HEK293 (cell line): ENCODE results near the gene AJUBA.

Source experiments
- CTCF ChIA-PET: fragments of 350-600 bp; formaldehyde crosslinking; extraction: SDS; loops from one replicate; lab custom pipeline; 2021; ENCODE audit warnings: antibody characterized with exemption; lab: Yijun Ruan, JAX
- POLR2A ChIA-PET: fragments of 300-600 bp; formaldehyde crosslinking; extraction: SDS; loops from one replicate; lab custom pipeline; 2020; ENCODE audit warnings: antibody characterized with exemption, inconsistent platforms; lab: Yijun Ruan, JAX
- H3K27ac ChIP-seq: fragments of 200-500 bp; sonication (Bioruptor generic); 2 replicates; pipeline ENCODE4 v1.5.1; 2014; ENCODE audit warnings: low read depth, low read length, control low read depth, inconsistent platforms; ENCODE audit errors: extremely low read depth
- H3K36me3 ChIP-seq, 2 experiments: fragments of 200-500 bp in 1 of 2; sonication (Bioruptor generic) in 1 of 2; 1 replicate in 1 of 2; 2 replicates in 1 of 2; pipeline ENCODE4 v1.5.1; 2014 to 2017; ENCODE audit warnings: inconsistent platforms in 2 of 2, low read length in 2 of 2; ENCODE audit not compliant: control insufficient read depth in 2 of 2, insufficient read depth in 1 of 2
- H3K4me1 ChIP-seq: fragments of 200-500 bp; sonication (Bioruptor generic); 2 replicates; pipeline ENCODE4 v1.5.1; 2014; ENCODE audit warnings: mild to moderate bottlenecking, low read length, inconsistent platforms; ENCODE audit not compliant: control insufficient read depth, insufficient read depth
- H3K4me3 ChIP-seq: 2 replicates; pipeline ENCODE4 v1.5.1; 2011; ENCODE audit warnings: low read depth, mild to moderate bottlenecking, control low read depth, low read length, moderate library complexity
- H3K9me3 ChIP-seq: fragments of 200-500 bp; sonication (Bioruptor generic); 2 replicates; pipeline ENCODE4 v1.5.1; 2014; ENCODE audit warnings: low read depth, low read length, inconsistent platforms; ENCODE audit not compliant: control insufficient read depth, insufficient read depth
- GLI4 ChIP-seq: fragments of 450-650 bp; formaldehyde crosslinking; IDR thresholded peaks from 2 replicates; pipeline ENCODE4 v1.5.1; 2016; ENCODE audit warnings: missing biosample characterization, missing genetic modification characterization
- KLF16 ChIP-seq: fragments of 450-650 bp; formaldehyde crosslinking; IDR thresholded peaks from 2 replicates; pipeline ENCODE4 v1.5.1; 2017; ENCODE audit warnings: missing biosample characterization, missing genetic modification characterization
- KLF8 ChIP-seq: fragments of 450-650 bp; formaldehyde crosslinking; IDR thresholded peaks from 2 replicates; pipeline ENCODE4 v1.5.1; 2016; ENCODE audit warnings: missing biosample characterization, missing genetic modification characterization
- MYNN ChIP-seq: fragments of 450-650 bp; formaldehyde crosslinking; IDR thresholded peaks from 2 replicates; pipeline ENCODE4 v1.5.1; 2016; ENCODE audit warnings: missing biosample characterization, missing genetic modification characterization, borderline replicate concordance
- SP2 ChIP-seq: fragments of 450-650 bp; formaldehyde crosslinking; IDR thresholded peaks from 2 replicates; pipeline ENCODE4 v1.5.1; 2016; ENCODE audit warnings: missing biosample characterization, missing genetic modification characterization
- ZNF112 ChIP-seq: fragments of 450-650 bp; formaldehyde crosslinking; IDR thresholded peaks from 2 replicates; pipeline ENCODE4 v1.5.0; 2017; ENCODE audit warnings: missing biosample characterization, missing genetic modification characterization
- ZNF266 ChIP-seq: fragments of 450-650 bp; formaldehyde crosslinking; IDR thresholded peaks from 2 replicates; pipeline ENCODE4 v1.5.1; 2016; ENCODE audit warnings: missing biosample characterization, missing genetic modification characterization, low read depth
- ZNF521 ChIP-seq: fragments of 450-650 bp; formaldehyde crosslinking; IDR thresholded peaks from 2 replicates; pipeline ENCODE4 v1.5.1; 2017; ENCODE audit warnings: missing biosample characterization, mild to moderate bottlenecking, missing genetic modification characterization
- ZNF529 ChIP-seq: fragments of 450-650 bp; formaldehyde crosslinking; IDR thresholded peaks from 2 replicates; pipeline ENCODE4 v1.5.1; 2017; ENCODE audit warnings: missing genetic modification characterization, missing biosample characterization; ENCODE audit not compliant: insufficient replicate concordance
- ZNF548 ChIP-seq: fragments of 450-650 bp; formaldehyde crosslinking; IDR thresholded peaks from 2 replicates; pipeline ENCODE4 v1.5.1; 2016; ENCODE audit warnings: missing biosample characterization, missing genetic modification characterization
- ZNF558 ChIP-seq: fragments of 450-650 bp; formaldehyde crosslinking; IDR thresholded peaks from 2 replicates; pipeline ENCODE4 v1.5.1; 2016; ENCODE audit warnings: missing biosample characterization, missing genetic modification characterization
- ZNF660 ChIP-seq: fragments of 450-650 bp; IDR thresholded peaks from 2 replicates; pipeline ENCODE4 v1.5.1; 2018; ENCODE audit warnings: missing biosample characterization, mild to moderate bottlenecking, missing genetic modification characterization
- ZNF664 ChIP-seq: fragments of 450-650 bp; formaldehyde crosslinking; IDR thresholded peaks from 2 replicates; pipeline ENCODE4 v1.5.1; 2016; ENCODE audit warnings: missing biosample characterization, missing genetic modification characterization
- ZNF792 ChIP-seq: fragments of 450-650 bp; formaldehyde crosslinking; IDR thresholded peaks from 2 replicates; pipeline ENCODE4 v1.5.1; 2016; ENCODE audit warnings: missing biosample characterization, missing genetic modification characterization
- TF ChIP-seq, protein P1 (sequence below): fragments of 450-650 bp; formaldehyde crosslinking; IDR thresholded peaks from 2 replicates; pipeline ENCODE4 v1.5.1; 2016; ENCODE audit warnings: missing biosample characterization, missing genetic modification characterization
- TF ChIP-seq, protein P2 (sequence below): fragments of 450-650 bp; formaldehyde crosslinking; IDR thresholded peaks from 2 replicates; pipeline ENCODE4 v1.5.0; 2017; ENCODE audit warnings: missing biosample characterization, missing genetic modification characterization, borderline replicate concordance
- TF ChIP-seq, protein P3 (sequence below): fragments of 450-650 bp; formaldehyde crosslinking; IDR thresholded peaks from 2 replicates; pipeline ENCODE4 v1.5.1; 2016; ENCODE audit warnings: missing biosample characterization, missing genetic modification characterization
- TF ChIP-seq, protein P4 (sequence below): fragments of 450-650 bp; formaldehyde crosslinking; conservative IDR thresholded peaks from 2 replicates; pipeline ENCODE4 v1.5.1; 2016; ENCODE audit warnings: low read depth, missing biosample characterization, missing genetic modification characterization
- TF ChIP-seq, protein P5 (sequence below): fragments of 450-650 bp; formaldehyde crosslinking; IDR thresholded peaks from 2 replicates; pipeline ENCODE4 v1.5.1; 2016; ENCODE audit warnings: missing biosample characterization, missing genetic modification characterization, borderline replicate concordance
- TF ChIP-seq, protein P6 (sequence below): fragments of 450-650 bp; formaldehyde crosslinking; IDR thresholded peaks from 2 replicates; pipeline ENCODE4 v1.5.1; 2017; ENCODE audit warnings: missing biosample characterization, missing genetic modification characterization

The AJUBA gene

DNA sequence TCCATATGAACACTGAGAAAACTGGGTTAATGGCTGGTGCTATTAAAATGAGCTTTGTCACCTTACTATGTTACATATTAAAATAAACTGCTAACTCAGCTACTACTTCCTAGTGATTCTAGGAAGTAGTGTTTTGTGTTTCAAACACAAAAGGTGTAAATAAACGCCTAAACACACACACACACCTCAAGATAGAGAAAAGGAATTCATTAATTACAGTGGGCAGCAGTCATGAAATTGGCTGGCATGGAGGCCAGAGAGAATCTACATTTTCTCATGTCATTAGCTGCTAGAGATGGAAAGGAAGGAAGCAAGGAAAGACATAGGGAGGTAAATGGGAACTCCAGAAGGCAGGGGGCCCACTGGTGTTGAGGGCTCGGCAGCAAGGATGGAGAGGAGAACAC, 52.4 kb downstream of the AJUBA start:
- Histone ChIP-seq H3K4me3 (peak overlapping the region; percentile 78), H3K36me3 (peaks cover 14 to 29% of the 10 kb centered on the region in 2 experiments; a peak in 2 of 3 replicates), H3K4me1 (no peaks in the 10 kb centered on the region), H3K9me3 (no peaks in the 10 kb centered on the region), H3K27ac (peak overlapping the region; percentile 45; the same call in 1 of the 2 replicates)
- CTCF ChIA-PET: interaction anchor here (0.7 to 3.8 kb wide), 28 partner anchors 10 to 164 kb away, joined by 3 to 33 read pairs (median 6); partner anchors contain the start of genes AJUBA, CDH24, HAUS4 and LRP10
- POLR2A ChIA-PET: interaction anchor here (1.0 to 3.5 kb wide), 13 partner anchors 10 to 341 kb away, joined by 3 to 41 read pairs (median 5); partner anchors contain the start of genes ACIN1, AJUBA, C14orf119 and DAD1
- TF ChIP-seq ZNF664 (tag by site-specific recombination): peak; percentile 97
- no peak for TF ChIP-seq ZNF112 (tag by site-specific recombination)
- no peak for TF ChIP-seq ZNF266 (tag by site-specific recombination)
- TF ChIP-seq ZNF792 (tag by site-specific recombination): no peak
- TF ChIP-seq, protein P1, sequence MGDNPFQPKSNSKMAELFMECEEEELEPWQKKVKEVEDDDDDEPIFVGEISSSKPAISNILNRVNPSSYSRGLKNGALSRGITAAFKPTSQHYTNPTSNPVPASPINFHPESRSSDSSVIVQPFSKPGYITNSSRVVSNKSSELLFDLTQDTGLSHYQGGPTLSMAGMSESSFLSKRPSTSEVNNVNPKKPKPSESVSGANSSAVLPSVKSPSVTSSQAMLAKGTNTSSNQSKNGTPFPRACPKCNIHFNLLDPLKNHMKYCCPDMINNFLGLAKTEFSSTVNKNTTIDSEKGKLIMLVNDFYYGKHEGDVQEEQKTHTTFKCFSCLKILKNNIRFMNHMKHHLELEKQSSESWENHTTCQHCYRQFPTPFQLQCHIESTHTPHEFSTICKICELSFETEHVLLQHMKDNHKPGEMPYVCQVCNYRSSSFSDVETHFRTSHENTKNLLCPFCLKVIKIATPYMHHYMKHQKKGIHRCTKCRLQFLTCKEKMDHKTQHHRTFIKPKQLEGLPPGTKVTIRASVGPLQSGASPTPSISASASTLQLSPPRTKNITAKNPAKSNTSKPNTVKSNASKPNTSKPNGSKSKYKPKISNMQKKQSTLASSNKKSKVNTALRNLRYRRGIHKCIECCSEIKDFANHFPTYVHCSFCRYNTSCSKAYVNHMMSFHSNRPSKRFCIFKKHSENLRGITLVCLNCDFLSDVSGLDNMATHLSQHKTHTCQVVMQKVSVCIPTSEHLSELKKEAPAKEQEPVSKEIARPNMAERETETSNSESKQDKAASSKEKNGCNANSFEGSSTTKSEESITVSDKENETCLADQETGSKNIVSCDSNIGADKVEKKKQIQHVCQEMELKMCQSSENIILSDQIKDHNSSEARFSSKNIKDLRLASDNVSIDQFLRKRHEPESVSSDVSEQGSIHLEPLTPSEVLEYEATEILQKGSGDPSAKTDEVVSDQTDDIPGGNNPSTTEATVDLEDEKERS (tag by site-specific recombination): no peak
- TF ChIP-seq, protein P2, sequence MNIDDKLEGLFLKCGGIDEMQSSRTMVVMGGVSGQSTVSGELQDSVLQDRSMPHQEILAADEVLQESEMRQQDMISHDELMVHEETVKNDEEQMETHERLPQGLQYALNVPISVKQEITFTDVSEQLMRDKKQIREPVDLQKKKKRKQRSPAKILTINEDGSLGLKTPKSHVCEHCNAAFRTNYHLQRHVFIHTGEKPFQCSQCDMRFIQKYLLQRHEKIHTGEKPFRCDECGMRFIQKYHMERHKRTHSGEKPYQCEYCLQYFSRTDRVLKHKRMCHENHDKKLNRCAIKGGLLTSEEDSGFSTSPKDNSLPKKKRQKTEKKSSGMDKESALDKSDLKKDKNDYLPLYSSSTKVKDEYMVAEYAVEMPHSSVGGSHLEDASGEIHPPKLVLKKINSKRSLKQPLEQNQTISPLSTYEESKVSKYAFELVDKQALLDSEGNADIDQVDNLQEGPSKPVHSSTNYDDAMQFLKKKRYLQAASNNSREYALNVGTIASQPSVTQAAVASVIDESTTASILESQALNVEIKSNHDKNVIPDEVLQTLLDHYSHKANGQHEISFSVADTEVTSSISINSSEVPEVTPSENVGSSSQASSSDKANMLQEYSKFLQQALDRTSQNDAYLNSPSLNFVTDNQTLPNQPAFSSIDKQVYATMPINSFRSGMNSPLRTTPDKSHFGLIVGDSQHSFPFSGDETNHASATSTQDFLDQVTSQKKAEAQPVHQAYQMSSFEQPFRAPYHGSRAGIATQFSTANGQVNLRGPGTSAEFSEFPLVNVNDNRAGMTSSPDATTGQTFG: no peak
- TF ChIP-seq KLF16 (tag by site-specific recombination): no peak
- no peak for TF ChIP-seq ZNF548 (tag by site-specific recombination)
- TF ChIP-seq, protein P3, sequence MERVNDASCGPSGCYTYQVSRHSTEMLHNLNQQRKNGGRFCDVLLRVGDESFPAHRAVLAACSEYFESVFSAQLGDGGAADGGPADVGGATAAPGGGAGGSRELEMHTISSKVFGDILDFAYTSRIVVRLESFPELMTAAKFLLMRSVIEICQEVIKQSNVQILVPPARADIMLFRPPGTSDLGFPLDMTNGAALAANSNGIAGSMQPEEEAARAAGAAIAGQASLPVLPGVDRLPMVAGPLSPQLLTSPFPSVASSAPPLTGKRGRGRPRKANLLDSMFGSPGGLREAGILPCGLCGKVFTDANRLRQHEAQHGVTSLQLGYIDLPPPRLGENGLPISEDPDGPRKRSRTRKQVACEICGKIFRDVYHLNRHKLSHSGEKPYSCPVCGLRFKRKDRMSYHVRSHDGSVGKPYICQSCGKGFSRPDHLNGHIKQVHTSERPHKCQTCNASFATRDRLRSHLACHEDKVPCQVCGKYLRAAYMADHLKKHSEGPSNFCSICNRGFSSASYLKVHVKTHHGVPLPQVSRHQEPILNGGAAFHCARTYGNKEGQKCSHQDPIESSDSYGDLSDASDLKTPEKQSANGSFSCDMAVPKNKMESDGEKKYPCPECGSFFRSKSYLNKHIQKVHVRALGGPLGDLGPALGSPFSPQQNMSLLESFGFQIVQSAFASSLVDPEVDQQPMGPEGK (tag by site-specific recombination): no peak
- TF ChIP-seq ZNF660 (tag by site-specific recombination): 0 out of 2 replicates have a peak, but pooled peaks have one; percentile 13
- TF ChIP-seq ZNF529: no peak
- no peak for TF ChIP-seq ZNF521 (tag by site-specific recombination)
- TF ChIP-seq SP2 (tag by site-specific recombination): no peak
- no peak for TF ChIP-seq KLF8 (tag by site-specific recombination)
- no peak for TF ChIP-seq GLI4 (tag by site-specific recombination)
- TF ChIP-seq, protein P4, sequence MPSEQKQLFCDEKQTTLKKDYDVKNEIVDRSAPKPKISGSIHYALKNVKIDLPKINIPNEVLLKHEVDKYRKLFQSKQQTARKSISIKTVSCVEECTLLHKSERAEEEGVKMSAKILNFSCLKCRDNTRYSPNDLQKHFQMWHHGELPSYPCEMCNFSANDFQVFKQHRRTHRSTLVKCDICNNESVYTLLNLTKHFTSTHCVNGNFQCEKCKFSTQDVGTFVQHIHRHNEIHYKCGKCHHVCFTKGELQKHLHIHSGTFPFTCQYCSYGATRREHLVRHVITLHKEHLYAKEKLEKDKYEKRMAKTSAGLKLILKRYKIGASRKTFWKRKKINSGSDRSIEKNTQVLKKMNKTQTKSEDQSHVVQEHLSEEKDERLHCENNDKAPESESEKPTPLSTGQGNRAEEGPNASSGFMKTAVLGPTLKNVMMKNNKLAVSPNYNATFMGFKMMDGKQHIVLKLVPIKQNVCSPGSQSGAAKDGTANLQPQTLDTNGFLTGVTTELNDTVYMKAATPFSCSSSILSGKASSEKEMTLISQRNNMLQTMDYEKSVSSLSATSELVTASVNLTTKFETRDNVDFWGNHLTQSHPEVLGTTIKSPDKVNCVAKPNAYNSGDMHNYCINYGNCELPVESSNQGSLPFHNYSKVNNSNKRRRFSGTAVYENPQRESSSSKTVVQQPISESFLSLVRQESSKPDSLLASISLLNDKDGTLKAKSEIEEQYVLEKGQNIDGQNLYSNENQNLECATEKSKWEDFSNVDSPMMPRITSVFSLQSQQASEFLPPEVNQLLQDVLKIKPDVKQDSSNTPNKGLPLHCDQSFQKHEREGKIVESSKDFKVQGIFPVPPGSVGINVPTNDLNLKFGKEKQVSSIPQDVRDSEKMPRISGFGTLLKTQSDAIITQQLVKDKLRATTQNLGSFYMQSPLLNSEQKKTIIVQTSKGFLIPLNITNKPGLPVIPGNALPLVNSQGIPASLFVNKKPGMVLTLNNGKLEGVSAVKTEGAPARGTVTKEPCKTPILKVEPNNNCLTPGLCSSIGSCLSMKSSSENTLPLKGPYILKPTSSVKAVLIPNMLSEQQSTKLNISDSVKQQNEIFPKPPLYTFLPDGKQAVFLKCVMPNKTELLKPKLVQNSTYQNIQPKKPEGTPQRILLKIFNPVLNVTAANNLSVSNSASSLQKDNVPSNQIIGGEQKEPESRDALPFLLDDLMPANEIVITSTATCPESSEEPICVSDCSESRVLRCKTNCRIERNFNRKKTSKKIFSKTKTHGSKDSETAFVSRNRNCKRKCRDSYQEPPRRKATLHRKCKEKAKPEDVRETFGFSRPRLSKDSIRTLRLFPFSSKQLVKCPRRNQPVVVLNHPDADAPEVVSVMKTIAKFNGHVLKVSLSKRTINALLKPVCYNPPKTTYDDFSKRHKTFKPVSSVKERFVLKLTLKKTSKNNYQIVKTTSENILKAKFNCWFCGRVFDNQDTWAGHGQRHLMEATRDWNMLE (tag by site-specific recombination): no peak
- TF ChIP-seq, protein P5, sequence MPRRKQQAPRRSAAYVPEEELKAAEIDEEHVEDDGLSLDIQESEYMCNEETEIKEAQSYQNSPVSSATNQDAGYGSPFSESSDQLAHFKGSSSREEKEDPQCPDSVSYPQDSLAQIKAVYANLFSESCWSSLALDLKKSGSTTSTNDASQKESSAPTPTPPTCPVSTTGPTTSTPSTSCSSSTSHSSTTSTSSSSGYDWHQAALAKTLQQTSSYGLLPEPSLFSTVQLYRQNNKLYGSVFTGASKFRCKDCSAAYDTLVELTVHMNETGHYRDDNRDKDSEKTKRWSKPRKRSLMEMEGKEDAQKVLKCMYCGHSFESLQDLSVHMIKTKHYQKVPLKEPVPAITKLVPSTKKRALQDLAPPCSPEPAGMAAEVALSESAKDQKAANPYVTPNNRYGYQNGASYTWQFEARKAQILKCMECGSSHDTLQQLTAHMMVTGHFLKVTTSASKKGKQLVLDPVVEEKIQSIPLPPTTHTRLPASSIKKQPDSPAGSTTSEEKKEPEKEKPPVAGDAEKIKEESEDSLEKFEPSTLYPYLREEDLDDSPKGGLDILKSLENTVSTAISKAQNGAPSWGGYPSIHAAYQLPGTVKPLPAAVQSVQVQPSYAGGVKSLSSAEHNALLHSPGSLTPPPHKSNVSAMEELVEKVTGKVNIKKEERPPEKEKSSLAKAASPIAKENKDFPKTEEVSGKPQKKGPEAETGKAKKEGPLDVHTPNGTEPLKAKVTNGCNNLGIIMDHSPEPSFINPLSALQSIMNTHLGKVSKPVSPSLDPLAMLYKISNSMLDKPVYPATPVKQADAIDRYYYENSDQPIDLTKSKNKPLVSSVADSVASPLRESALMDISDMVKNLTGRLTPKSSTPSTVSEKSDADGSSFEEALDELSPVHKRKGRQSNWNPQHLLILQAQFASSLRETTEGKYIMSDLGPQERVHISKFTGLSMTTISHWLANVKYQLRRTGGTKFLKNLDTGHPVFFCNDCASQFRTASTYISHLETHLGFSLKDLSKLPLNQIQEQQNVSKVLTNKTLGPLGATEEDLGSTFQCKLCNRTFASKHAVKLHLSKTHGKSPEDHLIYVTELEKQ (tag by site-specific recombination): no peak
- TF ChIP-seq, protein P6, sequence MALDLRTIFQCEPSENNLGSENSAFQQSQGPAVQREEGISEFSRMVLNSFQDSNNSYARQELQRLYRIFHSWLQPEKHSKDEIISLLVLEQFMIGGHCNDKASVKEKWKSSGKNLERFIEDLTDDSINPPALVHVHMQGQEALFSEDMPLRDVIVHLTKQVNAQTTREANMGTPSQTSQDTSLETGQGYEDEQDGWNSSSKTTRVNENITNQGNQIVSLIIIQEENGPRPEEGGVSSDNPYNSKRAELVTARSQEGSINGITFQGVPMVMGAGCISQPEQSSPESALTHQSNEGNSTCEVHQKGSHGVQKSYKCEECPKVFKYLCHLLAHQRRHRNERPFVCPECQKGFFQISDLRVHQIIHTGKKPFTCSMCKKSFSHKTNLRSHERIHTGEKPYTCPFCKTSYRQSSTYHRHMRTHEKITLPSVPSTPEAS (tag by site-specific recombination): no peak
- no peak for TF ChIP-seq MYNN (tag by site-specific recombination)
- no peak for TF ChIP-seq ZNF558 (tag by site-specific recombination)
